Measurements from ENCODE around the gene ADM.

DNA sequence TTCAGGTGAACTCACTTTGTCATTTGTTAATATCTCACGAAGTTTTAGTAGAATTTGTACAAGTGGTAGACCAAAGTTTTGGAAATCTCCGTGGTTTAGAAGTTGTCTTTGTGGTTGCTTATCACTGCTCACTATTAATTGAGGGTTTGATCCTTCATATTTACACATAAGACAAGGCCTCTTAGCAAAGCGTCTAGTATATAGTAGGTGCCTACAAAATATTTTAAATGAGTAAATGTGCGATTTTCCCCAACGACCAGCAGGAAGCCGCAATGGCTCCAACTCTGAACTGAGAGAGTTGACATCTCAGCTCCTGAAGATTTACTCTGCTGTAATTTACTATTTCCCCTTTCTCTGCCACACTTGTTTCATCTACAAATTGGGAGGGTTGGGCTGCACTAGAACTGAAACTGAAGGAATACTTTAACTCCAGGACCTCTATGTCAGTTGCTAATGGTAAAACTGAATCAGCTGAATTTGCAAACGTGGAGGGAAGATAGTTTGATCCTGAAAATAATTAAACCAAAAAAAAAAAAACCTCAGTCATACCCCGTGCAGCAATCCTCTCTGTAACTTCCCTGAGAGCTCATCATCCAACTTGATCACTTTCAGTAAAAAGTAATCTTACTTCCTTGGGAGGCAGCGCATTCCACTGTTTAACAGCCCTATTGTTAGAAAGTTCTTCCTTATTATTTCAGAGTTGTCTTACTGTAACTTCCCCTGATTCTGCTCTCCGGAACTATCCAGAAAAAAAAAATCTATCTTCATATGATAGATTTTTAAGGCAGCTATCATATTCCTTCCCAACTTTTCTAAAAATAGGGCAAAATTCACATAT is 9.6 kb upstream of the ADM start:
- TF ChIP-seq, protein P1, sequence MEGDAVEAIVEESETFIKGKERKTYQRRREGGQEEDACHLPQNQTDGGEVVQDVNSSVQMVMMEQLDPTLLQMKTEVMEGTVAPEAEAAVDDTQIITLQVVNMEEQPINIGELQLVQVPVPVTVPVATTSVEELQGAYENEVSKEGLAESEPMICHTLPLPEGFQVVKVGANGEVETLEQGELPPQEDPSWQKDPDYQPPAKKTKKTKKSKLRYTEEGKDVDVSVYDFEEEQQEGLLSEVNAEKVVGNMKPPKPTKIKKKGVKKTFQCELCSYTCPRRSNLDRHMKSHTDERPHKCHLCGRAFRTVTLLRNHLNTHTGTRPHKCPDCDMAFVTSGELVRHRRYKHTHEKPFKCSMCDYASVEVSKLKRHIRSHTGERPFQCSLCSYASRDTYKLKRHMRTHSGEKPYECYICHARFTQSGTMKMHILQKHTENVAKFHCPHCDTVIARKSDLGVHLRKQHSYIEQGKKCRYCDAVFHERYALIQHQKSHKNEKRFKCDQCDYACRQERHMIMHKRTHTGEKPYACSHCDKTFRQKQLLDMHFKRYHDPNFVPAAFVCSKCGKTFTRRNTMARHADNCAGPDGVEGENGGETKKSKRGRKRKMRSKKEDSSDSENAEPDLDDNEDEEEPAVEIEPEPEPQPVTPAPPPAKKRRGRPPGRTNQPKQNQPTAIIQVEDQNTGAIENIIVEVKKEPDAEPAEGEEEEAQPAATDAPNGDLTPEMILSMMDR (IDR thresholded peaks at IDR 0.05; ENCODE audit: poor library complexity): no peak
- TF ChIP-seq EZH2 (IDR thresholded peaks at IDR 0.05; ENCODE audit: borderline replicate concordance) (no peak), EZH2phosphoT487 (IDR thresholded peaks at IDR 0.05; ENCODE audit: low read depth, severe bottlenecking, unreplicated experiment) (no peak)
